ENCODE measurements around the gene PAK1IP1.

- TF ChIP-seq EP300 (IDR thresholded peaks at IDR 0.05): no peak
- no peak for TF ChIP-seq CTCF (IDR thresholded peaks at IDR 0.05)
Observed at GRCh38 chr6:10747251-10747972, 52.6 kb downstream of the PAK1IP1 start, which contains the start of gene TMEM14B.

Measured in ovary (tissue), 3 donors.